ENCODE results near the gene TMEM229A. TPM values are rescaled to one million over a fixed set of nuclear protein-coding genes. Genes with fewer than 3 reads are reported as not detected.

Gene TMEM229A
- polyA plus RNA-seq, 1 donor from 2014 or later = 0.31 TPM

- no peaks in the 10 kb centered on the region for H3K9me2 ChIP-seq (ENCODE audit: insufficient read depth, low read length)
- no peaks in the 10 kb centered on the region for H4K20me1 ChIP-seq (ENCODE audit: insufficient read depth)
- H3K79me2 ChIP-seq (replicated peaks; ENCODE audit: insufficient read depth, low read length) = no peaks in the 10 kb centered on the region
- H3K9ac ChIP-seq (ENCODE audit: low read length) = no peak overlapping the region
- no peaks in the 10 kb centered on the region for H3F3A ChIP-seq (ENCODE audit: insufficient read depth, low read length, poor library complexity, severe bottlenecking)
- TF ChIP-seq CTCF (IDR thresholded peaks at IDR 0.05; ENCODE audit: poor library complexity, severe bottlenecking) (no peak), REST (IDR thresholded peaks at IDR 0.05; ENCODE audit: borderline replicate concordance) (no peak), POLR2AphosphoS5 (IDR thresholded peaks at IDR 0.05) (no peak), SMC3 (conservative IDR thresholded peaks at IDR 0.05; ENCODE audit: poor library complexity) (no peak), TAF1 (IDR thresholded peaks at IDR 0.05; ENCODE audit: low read depth) (no peak)
- no peaks in the 10 kb centered on the region for H3K9me3 ChIP-seq (ENCODE audit: low read length)
- H3K4me2 ChIP-seq (ENCODE audit: low read length) = no peak overlapping the region
- no peak overlapping the region for H3K27ac ChIP-seq (ENCODE audit: low read length)
- no peaks in the 10 kb centered on the region for H3K36me3 ChIP-seq (ENCODE audit: insufficient read depth, low read length)
- H3K4me3 ChIP-seq (ENCODE audit: low read length) = no peak overlapping the region
- H2AFZ ChIP-seq (ENCODE audit: low read depth, low read length) = no peak overlapping the region
- H3K27me3 ChIP-seq (ENCODE audit: insufficient read depth, low read depth, low read length) = no peaks in the 10 kb centered on the region
Measured at GRCh38 chr7:124013306-124013705, 19.6 kb downstream of the TMEM229A start.

GRCh38 chr7:124012864-124013263, 20.0 kb downstream of the TMEM229A start:
- Histone ChIP-seq H3K27me3 (ENCODE audit: insufficient read depth, low read depth, low read length) (no peaks in the 10 kb centered on the region), H3K79me2 (replicated peaks; ENCODE audit: insufficient read depth, low read length) (no peaks in the 10 kb centered on the region), H3K9ac (ENCODE audit: low read length) (no peak overlapping the region), H3F3A (ENCODE audit: insufficient read depth, low read length, poor library complexity, severe bottlenecking) (no peaks in the 10 kb centered on the region), H2AFZ (ENCODE audit: low read depth, low read length) (no peak overlapping the region), H3K36me3 (ENCODE audit: insufficient read depth, low read length) (no peaks in the 10 kb centered on the region), H3K27ac (ENCODE audit: low read length) (no peak overlapping the region), H3K4me3 (ENCODE audit: low read length) (no peak overlapping the region), H4K20me1 (ENCODE audit: insufficient read depth) (no peaks in the 10 kb centered on the region), H3K9me2 (ENCODE audit: insufficient read depth, low read length) (no peaks in the 10 kb centered on the region), H3K4me2 (ENCODE audit: low read length) (no peak overlapping the region), H3K9me3 (ENCODE audit: low read length) (no peaks in the 10 kb centered on the region)
- TF ChIP-seq CTCF (IDR thresholded peaks at IDR 0.05; ENCODE audit: poor library complexity, severe bottlenecking) (no peak), RAD21 (conservative IDR thresholded peaks at IDR 0.05) (no peak), EZH2 (IDR thresholded peaks at IDR 0.05; ENCODE audit: borderline replicate concordance, insufficient read depth, low read length, poor library complexity, severe bottlenecking) (no peak), POLR2AphosphoS5 (IDR thresholded peaks at IDR 0.05) (no peak), MXI1 (conservative IDR thresholded peaks at IDR 0.05; ENCODE audit: poor library complexity, severe bottlenecking) (no peak), EP300 (conservative IDR thresholded peaks at IDR 0.05; ENCODE audit: poor library complexity, severe bottlenecking) (no peak), TAF1 (IDR thresholded peaks at IDR 0.05; ENCODE audit: low read depth) (no peak), SMC3 (conservative IDR thresholded peaks at IDR 0.05; ENCODE audit: poor library complexity) (no peak), REST (IDR thresholded peaks at IDR 0.05; ENCODE audit: borderline replicate concordance) (no peak)
